PC-3 (cell line): ENCODE results near the gene RHBDL2.

ENCODE experiments used
- CTCF ChIP-seq: fragments of 300-600 bp; sonication (generic); conservative IDR thresholded peaks from 2 replicates; pipeline ENCODE4 v1.5.1; 2017; ENCODE audit warnings: antibody characterized with exemption, low read depth, mild to moderate bottlenecking, low read length
- EZH2 ChIP-seq: fragments of 300-600 bp; sonication (generic); IDR thresholded peaks from one replicate; pipeline ENCODE4 v1.6.1; 2017; ENCODE audit warnings: antibody characterized with exemption, mild to moderate bottlenecking, low read length; ENCODE audit not compliant: unreplicated experiment
- EZH2phosphoT487 ChIP-seq: fragments of 300-600 bp; sonication (generic); IDR thresholded peaks from 2 replicates; pipeline ENCODE4 v1.6.1; 2018; ENCODE audit warnings: mild to moderate bottlenecking, antibody characterized with exemption, low read length, borderline replicate concordance

- TF ChIP-seq CTCF, result no peak
- no peak for TF ChIP-seq EZH2phosphoT487
- no peak for TF ChIP-seq EZH2
These were observed 17.3 kb upstream of the RHBDL2 start for GRCh38 chr1:38958967-38959366.
